HepG2 (cell line): ENCODE results near the gene MNAT1. TPM values are rescaled to one million over a fixed set of nuclear protein-coding genes. Genes with fewer than 3 reads are reported as not detected.

Experiments used
- DR1 ChIP-seq: sonication (generic); formaldehyde crosslinking; IDR thresholded peaks from 2 replicates; pipeline ENCODE4 v1.8.0; 2021; ENCODE audit warnings: mild to moderate bottlenecking, missing genetic modification reagents, inconsistent platforms
- HDAC1 ChIP-seq: sonication (generic); formaldehyde crosslinking; IDR thresholded peaks from 2 replicates; pipeline ENCODE4 v1.5.1; 2020; ENCODE audit warnings: mild to moderate bottlenecking, missing genetic modification reagents
- HNRNPH1 ChIP-seq: fragments of 200-400 bp; formaldehyde crosslinking; optimal IDR thresholded peaks from 2 replicates; pipeline ENCODE3; 2017; ENCODE audit warnings: mild to moderate bottlenecking, low read depth, low read length
- IKZF4 ChIP-seq: sonication (generic); formaldehyde crosslinking; IDR thresholded peaks from 2 replicates; pipeline ENCODE4 v1.5.1; 2020; ENCODE audit warnings: borderline replicate concordance, mild to moderate bottlenecking, low read depth, missing genetic modification reagents; ENCODE audit errors: not compliant biosample characterization
- ISL2 ChIP-seq: sonication (generic); formaldehyde crosslinking; IDR thresholded peaks from 2 replicates; pipeline ENCODE4 v1.5.0; 2020; ENCODE audit warnings: missing genetic modification reagents
- MAF1 ChIP-seq: sonication (generic); formaldehyde crosslinking; IDR thresholded peaks from 2 replicates; pipeline ENCODE4 v1.5.0; 2020; ENCODE audit warnings: missing genetic modification reagents, borderline replicate concordance
- MBNL3 ChIP-seq: fragments of 250-450 bp; sonication (Bioruptor Pico); conservative IDR thresholded peaks from 2 replicates; pipeline ENCODE4 v1.8.0; 2022; ENCODE audit warnings: mild to moderate bottlenecking, inconsistent platforms
- PHF20 ChIP-seq: sonication (generic); formaldehyde crosslinking; IDR thresholded peaks from 2 replicates; pipeline ENCODE4 v1.5.0; 2020; ENCODE audit warnings: mild to moderate bottlenecking, missing genetic modification reagents
- PHF5A ChIP-seq: IDR thresholded peaks from one replicate; pipeline ENCODE4 v1.6.1; 2018; ENCODE audit warnings: low read depth, missing genetic modification reagents; ENCODE audit not compliant: unreplicated experiment
- RARG ChIP-seq: sonication (generic); formaldehyde crosslinking; IDR thresholded peaks from 2 replicates; pipeline ENCODE4 v1.4.0; 2020; ENCODE audit warnings: low read depth, mild to moderate bottlenecking, missing genetic modification reagents
- SNRNP70 ChIP-seq: fragments of 200-400 bp; formaldehyde crosslinking; IDR thresholded peaks from 2 replicates; pipeline ENCODE4 v1.6.1; 2017; ENCODE audit warnings: mild to moderate bottlenecking, low read depth, low read length, moderate library complexity
- SRSF9 ChIP-seq: fragments of 200-400 bp; formaldehyde crosslinking; IDR thresholded peaks from 2 replicates; pipeline ENCODE4 v1.6.1; 2018; ENCODE audit warnings: borderline replicate concordance, mild to moderate bottlenecking, low read depth, low read length; ENCODE audit not compliant: insufficient read depth, poor library complexity, severe bottlenecking
- TBP ChIP-seq: sonication (generic); formaldehyde crosslinking; IDR thresholded peaks from 2 replicates; pipeline ENCODE4 v1.5.0; 2020; ENCODE audit warnings: missing genetic modification reagents
- ZFY ChIP-seq: sonication (generic); formaldehyde crosslinking; IDR thresholded peaks from 2 replicates; pipeline ENCODE4 v1.4.0; 2020; ENCODE audit warnings: missing genetic modification reagents
- ZNF160 ChIP-seq: sonication (generic); formaldehyde crosslinking; IDR thresholded peaks from 2 replicates; pipeline ENCODE4 v1.8.0; 2022; ENCODE audit warnings: mild to moderate bottlenecking, inconsistent platforms, missing genetic modification reagents
- ZNF337 ChIP-seq: sonication (generic); formaldehyde crosslinking; IDR thresholded peaks from 2 replicates; pipeline ENCODE4 v1.5.1; 2020; ENCODE audit warnings: missing genetic modification reagents, low read depth, mild to moderate bottlenecking, borderline replicate concordance
- ZNF746 ChIP-seq: sonication (generic); formaldehyde crosslinking; IDR thresholded peaks from 2 replicates; pipeline ENCODE4 v1.8.0; 2022; ENCODE audit warnings: mild to moderate bottlenecking, missing genetic modification reagents
- ZNF773 ChIP-seq: sonication (generic); formaldehyde crosslinking; IDR thresholded peaks from 2 replicates; pipeline ENCODE4 v1.4.0; 2020; ENCODE audit warnings: missing genetic modification reagents, borderline replicate concordance
- ZNF776 ChIP-seq: sonication (generic); formaldehyde crosslinking; IDR thresholded peaks from 2 replicates; pipeline ENCODE4 v1.4.0; 2020; ENCODE audit warnings: mild to moderate bottlenecking, missing genetic modification reagents
- ZSCAN30 ChIP-seq: sonication (generic); formaldehyde crosslinking; IDR thresholded peaks from 2 replicates; pipeline ENCODE4 v1.5.0; 2020; ENCODE audit warnings: mild to moderate bottlenecking, missing genetic modification reagents
- ZSCAN9 ChIP-seq: IDR thresholded peaks from 2 replicates; pipeline ENCODE4 v1.6.1; 2016; ENCODE audit warnings: borderline replicate concordance
- polyA plus RNA-seq, 8 experiments: library from polyadenylated mRNA; depleted of rRNA in 3 of 8; stranded (reverse) in 7 of 8; unstranded in 1 of 8; fragments of >200 nt; fragmentation: Illumina TruSeq in 4 of 8; extraction: Trizol in 4 of 8; gene quantifications; 2 replicates each; pipeline versions ENCODE4 v1.2.1 to v1.2.3, GENCODE V29; 2011 to 2016; ENCODE audit warnings: low read depth in 4 of 8, missing spikeins in 1 of 8, mixed read lengths in 1 of 8; ENCODE audit not compliant: insufficient read depth in 1 of 8
- total RNA-seq, 5 experiments: library from RNA; depleted of rRNA; stranded (reverse); fragments of >200 nt; fragmentation: Illumina TruSeq; extraction: Trizol; gene quantifications; 2 replicates each; pipeline ENCODE4 v1.2.3, GENCODE V29; 2016; ENCODE audit warnings: low read depth in 1 of 5
- TF ChIP-seq, protein P1 (sequence below): sonication (generic); formaldehyde crosslinking; IDR thresholded peaks from 2 replicates; pipeline ENCODE4 v1.4.0; 2020; ENCODE audit warnings: mild to moderate bottlenecking, missing genetic modification reagents
- TF ChIP-seq, protein P2 (sequence below): sonication (generic); formaldehyde crosslinking; IDR thresholded peaks from 2 replicates; pipeline ENCODE4 v1.8.0; 2022; ENCODE audit warnings: missing genetic modification reagents, mild to moderate bottlenecking, borderline replicate concordance
- TF ChIP-seq, protein P3 (sequence below): sonication (generic); formaldehyde crosslinking; IDR thresholded peaks from 2 replicates; pipeline ENCODE4 v1.5.1; 2020; ENCODE audit warnings: missing genetic modification reagents, mild to moderate bottlenecking, borderline replicate concordance
- TF ChIP-seq, protein P4 (sequence below), 2 experiments: fragments of 450-650 bp in 1 of 2; sonication (generic) in 1 of 2; formaldehyde crosslinking; IDR thresholded peaks; 2 replicates each; pipeline versions ENCODE4 v1.5.0 to v1.8.0; 2020 to 2022; ENCODE audit warnings: mild to moderate bottlenecking in 1 of 2, missing genetic modification reagents in 1 of 2

MNAT1 gene
- total and polyA plus RNA-seq, 2 of the 13 experiments (the other 11 are each of a cell fraction or from before 2014, with no cell fraction given) = 49.2 to 94.8 TPM

DNA sequence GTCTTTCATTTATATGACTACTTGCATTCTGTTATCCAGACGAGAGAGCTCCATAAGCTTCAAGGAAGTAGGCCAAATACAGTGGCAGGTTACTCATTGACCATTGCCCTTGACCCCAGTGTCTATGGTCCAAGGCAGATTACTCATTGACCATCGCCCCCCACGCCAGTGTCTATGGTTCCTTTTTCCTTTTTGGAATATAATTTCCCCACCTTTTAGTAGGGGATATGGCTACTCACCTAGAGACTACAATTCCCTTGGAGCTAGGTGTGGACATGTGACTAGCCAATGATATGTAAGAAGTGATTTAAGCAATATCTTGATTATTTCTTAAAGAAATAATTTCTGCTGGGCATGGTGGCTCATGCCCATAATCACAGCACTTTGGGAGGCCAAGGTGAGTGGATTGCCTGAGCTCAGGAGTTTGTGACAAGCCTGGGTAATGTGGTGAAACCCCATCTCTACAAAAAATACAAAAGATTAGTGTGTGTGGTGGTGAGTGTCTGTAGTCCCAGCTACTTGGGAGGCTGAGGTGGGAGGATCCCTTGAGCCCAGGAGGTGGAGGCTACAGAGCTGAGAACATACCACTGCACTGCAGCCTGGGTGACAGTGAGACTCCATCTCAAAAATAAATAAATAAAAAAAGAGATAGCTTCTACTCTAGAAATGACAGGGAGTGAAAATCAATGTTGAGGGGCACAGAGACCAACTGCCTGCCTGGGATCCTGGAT is 43.0 kb upstream of the MNAT1 start (continued):
- TF ChIP-seq PHF5A (CRISPR knock-in tag) = no peak
- no peak for TF ChIP-seq ZNF773 (CRISPR knock-in tag)
- TF ChIP-seq PHF20 = no peak
- TF ChIP-seq SRSF9 = no peak
- TF ChIP-seq, protein P1, sequence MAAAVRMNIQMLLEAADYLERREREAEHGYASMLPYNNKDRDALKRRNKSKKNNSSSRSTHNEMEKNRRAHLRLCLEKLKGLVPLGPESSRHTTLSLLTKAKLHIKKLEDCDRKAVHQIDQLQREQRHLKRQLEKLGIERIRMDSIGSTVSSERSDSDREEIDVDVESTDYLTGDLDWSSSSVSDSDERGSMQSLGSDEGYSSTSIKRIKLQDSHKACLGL (CRISPR knock-in tag) = no peak
- TF ChIP-seq, protein P2, sequence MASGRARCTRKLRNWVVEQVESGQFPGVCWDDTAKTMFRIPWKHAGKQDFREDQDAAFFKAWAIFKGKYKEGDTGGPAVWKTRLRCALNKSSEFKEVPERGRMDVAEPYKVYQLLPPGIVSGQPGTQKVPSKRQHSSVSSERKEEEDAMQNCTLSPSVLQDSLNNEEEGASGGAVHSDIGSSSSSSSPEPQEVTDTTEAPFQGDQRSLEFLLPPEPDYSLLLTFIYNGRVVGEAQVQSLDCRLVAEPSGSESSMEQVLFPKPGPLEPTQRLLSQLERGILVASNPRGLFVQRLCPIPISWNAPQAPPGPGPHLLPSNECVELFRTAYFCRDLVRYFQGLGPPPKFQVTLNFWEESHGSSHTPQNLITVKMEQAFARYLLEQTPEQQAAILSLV = no peak
- no peak for TF ChIP-seq IKZF4
- TF ChIP-seq, protein P3, sequence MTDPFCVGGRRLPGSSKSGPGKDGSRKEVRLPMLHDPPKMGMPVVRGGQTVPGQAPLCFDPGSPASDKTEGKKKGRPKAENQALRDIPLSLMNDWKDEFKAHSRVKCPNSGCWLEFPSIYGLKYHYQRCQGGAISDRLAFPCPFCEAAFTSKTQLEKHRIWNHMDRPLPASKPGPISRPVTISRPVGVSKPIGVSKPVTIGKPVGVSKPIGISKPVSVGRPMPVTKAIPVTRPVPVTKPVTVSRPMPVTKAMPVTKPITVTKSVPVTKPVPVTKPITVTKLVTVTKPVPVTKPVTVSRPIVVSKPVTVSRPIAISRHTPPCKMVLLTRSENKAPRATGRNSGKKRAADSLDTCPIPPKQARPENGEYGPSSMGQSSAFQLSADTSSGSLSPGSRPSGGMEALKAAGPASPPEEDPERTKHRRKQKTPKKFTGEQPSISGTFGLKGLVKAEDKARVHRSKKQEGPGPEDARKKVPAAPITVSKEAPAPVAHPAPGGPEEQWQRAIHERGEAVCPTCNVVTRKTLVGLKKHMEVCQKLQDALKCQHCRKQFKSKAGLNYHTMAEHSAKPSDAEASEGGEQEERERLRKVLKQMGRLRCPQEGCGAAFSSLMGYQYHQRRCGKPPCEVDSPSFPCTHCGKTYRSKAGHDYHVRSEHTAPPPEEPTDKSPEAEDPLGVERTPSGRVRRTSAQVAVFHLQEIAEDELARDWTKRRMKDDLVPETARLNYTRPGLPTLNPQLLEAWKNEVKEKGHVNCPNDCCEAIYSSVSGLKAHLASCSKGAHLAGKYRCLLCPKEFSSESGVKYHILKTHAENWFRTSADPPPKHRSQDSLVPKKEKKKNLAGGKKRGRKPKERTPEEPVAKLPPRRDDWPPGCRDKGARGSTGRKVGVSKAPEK (CRISPR knock-in tag) = no peak
- no peak for TF ChIP-seq MAF1 (CRISPR knock-in tag)
- TF ChIP-seq ZSCAN9 (CRISPR knock-in tag) = no peak
- no peak for TF ChIP-seq ZNF337
- TF ChIP-seq MBNL3 (CRISPR knock-in tag) = no peak
- TF ChIP-seq ZSCAN30 = no peak
- TF ChIP-seq RARG = no peak
- TF ChIP-seq ISL2 = peak; percentile 24; the same call in 1 of the 2 replicates
- no peak for TF ChIP-seq ZNF746 (CRISPR knock-in tag)
- TF ChIP-seq HDAC1 (CRISPR knock-in tag) = peak; percentile 26; the same call in 1 of the 2 replicates
- no peak for TF ChIP-seq HNRNPH1
- TF ChIP-seq, protein P4, sequence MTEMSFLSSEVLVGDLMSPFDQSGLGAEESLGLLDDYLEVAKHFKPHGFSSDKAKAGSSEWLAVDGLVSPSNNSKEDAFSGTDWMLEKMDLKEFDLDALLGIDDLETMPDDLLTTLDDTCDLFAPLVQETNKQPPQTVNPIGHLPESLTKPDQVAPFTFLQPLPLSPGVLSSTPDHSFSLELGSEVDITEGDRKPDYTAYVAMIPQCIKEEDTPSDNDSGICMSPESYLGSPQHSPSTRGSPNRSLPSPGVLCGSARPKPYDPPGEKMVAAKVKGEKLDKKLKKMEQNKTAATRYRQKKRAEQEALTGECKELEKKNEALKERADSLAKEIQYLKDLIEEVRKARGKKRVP (CRISPR knock-in tag; IDR thresholded peaks at IDR 0.05) = no peak
- no peak for TF ChIP-seq DR1 (CRISPR knock-in tag)
- TF ChIP-seq ZNF160 (CRISPR knock-in tag) = no peak
- no peak for TF ChIP-seq ZFY (CRISPR knock-in tag)
- no peak for TF ChIP-seq SNRNP70
- no peak for TF ChIP-seq TBP
- TF ChIP-seq ZNF776 (CRISPR knock-in tag) = no peak
